HG03460 (cell line): ENCODE results near the gene PASK.

Source experiments
- ATAC-seq: cut with Tn5 transposase; IDR thresholded peaks from one replicate; pipeline ENCODE4 v1.9.1; 2021; ENCODE audit not compliant: unreplicated experiment

The PASK gene

GRCh38 chr2:241068942-241069810 lies 80.1 kb downstream of the PASK start:
- ATAC-seq: no peak

DNA sequence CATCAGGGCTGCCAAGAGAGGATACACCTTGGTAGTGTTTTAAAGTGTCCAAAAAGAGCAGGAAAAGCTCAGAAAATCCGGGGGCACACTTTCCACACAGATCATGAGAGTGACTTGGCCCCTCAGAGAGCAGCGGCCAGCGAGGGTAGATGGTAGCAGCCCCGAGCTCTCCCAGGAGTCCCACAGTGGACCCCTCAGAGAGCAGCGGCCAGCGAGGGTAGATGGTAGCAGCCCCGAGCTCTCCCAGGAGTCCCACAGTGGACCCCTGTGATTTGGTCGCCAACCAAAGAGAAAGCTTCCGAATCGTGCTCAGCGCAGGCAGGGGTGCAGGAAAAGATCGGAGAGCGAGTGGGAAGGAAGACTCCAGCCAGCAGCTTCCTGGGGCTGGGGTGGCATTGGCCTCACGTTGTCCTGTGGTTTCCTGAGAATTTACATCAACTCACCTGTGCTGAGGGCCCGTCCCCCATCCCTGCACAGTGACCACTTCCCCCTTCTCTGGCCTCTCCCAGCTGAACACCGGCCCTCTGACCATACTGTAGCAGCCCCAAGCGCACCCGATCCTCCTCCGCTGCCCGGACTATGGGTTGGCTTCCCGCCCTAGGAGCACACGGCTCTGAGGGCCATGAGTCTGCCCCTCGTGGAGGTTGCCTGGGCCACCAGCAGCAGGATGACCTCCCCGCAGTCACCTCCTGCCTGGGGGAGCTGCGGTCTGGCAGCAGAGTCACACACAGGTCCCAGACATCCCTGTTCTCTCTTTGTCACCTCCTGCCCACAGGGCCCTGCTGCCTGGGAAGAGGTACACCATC lies 80.9 kb downstream of the PASK start:
- no peak for ATAC-seq

GRCh38 chr2:241067501-241068135 lies 81.7 kb downstream of the PASK start:
- no peak for ATAC-seq

DNA sequence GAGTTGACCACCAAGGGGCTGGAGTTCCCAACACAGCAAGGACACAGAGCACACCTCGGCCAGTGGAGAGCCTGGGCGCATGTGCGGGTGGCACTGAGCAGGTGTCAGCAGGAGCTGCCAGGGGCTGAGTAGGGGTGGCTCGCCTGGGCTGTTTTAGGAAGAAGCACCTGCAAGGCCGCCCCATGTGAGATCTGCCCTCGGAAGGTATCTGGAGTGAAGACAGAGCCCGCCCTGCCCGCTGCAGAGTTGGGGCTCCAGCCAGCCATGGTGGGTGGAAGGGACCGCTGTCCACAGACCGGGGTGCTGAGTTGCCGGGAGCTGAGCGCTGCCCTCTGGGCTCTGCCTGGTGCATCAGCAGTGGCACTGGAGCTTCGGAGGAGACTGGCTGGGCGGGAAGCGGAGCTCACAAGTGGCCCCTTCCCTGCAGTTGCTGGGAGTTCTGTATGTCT lies 82.4 kb downstream of the PASK start:
- no peak for ATAC-seq

DNA sequence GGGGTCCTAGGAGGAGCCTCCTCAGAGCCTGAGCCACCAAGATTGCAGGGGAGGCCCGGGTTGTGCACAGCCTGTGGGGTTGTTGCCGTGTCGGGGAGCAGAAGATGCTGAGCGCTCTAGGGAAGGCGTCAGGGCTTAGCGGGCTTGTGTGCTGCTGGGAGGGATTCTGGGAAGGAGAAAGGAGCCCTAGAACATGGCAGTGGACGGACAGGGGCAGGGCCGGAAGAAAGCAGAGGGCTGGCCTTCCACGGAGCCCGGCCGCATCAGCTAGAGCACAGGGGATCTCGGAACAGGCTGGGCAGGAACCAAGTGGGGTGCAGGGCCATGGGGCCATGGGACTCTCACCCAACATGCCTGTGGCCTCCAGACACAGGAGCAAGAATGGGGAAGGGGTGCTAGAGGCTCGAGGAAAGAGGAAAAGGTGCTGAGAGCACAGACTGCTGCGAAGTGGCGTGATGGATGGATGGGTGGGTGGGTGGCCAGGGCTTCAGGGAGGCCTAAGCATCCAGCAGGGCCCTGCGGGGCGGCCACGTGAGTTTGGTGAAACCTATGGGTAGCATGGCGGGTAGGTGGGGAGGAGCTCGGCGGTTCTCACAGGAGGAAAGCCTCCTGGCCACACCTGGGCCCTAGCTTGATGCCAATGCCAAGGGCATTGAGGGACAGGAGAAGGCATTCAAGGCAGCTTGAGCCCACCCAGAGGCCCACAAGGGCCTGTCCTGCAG lies 82.9 kb downstream of the PASK start:
- no peak for ATAC-seq

- ATAC-seq: no peak
Measured at GRCh38 chr2:241065355-241065803, 83.9 kb downstream of the PASK start.

DNA sequence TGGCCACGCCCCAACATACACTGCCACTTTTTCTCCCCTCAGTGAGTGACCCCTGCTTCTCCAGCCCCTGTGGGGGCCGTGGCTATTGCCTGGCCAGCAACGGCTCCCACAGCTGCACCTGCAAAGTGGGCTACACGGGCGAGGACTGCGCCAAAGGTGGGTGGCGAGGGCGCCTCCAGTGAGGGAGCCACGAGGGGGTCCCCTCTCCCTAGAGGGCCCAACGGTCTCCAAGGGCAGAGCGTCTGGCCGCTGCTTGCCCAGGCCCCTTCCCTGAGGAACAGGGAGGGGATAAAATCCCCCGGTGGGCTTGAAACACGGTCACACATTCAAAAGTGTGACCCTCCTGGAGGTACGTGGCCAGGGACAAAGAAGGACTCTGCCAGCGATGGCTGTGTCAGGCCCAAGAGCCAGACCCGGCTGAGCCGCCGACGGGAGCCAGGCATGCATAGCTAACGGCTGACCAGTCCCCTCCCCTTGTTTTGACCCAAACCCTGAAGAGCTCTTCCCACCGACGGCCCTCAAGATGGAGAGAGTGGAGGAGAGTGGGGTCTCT lies 84.4 kb downstream of the PASK start:
- no peak for ATAC-seq

GRCh38 chr2:241064008-241064801 lies 85.1 kb downstream of the PASK start:
- no peak for ATAC-seq

- ATAC-seq: no peak
Measured at GRCh38 chr2:241063587-241063986, 85.7 kb downstream of the PASK start.

DNA sequence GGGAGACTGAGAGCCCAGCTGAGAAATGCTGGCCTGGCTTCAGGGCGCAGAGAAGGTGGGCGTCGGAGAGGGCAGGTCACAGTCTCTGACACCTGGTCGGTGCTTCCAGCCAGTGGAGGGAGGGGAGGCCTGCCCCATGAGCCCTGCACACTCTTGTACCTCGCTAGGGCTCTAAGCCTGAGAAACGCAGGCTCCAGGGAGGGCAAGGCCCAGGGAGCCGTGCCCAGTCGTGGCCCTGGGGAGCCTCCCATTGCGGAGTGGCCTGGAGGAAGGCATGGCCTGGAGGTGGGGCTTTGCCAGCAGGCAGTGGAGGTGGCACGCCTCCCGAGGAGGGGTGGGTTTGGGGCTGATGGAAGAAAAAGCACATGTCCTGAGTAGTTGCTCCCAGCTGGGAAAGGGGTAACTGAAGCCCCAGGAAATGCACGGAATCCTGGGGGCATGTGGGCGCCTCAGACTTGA lies 86.2 kb downstream of the PASK start:
- ATAC-seq: no peak

- no peak for ATAC-seq
Measured at GRCh38 chr2:241062389-241063092, 86.7 kb downstream of the PASK start.

DNA sequence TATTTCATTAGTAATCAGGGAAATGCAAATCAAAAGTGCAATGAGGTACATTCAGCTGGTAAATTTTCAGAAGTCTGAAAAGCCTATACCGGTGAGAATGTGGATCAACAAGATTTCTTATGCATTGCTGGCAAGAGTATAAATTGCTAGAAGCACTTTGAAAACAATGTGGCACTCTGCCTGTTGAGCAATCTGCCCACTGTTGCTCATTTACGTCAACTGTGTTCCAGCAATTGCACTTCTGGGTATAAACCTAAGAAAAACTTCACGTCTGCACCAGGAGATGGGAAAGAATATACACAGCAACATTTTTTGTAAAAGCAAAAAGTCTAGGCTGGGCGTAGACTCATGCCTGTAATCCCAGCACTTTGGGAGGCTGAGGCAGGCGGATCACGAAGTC lies 88.0 kb downstream of the PASK start:
- no peak for ATAC-seq
